HG03108 (cell line): ENCODE measurements around the gene ZNF750.

Experiments
- ATAC-seq: cut with Tn5 transposase; IDR thresholded peaks from one replicate; pipeline ENCODE4 v1.9.1; 2021; ENCODE audit warnings: moderate library complexity; ENCODE audit not compliant: unreplicated experiment

ZNF750 gene

GRCh38 chr17:82839617-82840292 is at the start of gene ZNF750:
TSS of gene ZNF750 (minus strand) at chr17:82840022. CDS start at chr17:82832454, 7,568 bp downstream.
- ATAC-seq, result no peak

GRCh38 chr17:82888583-82889495 is 49.0 kb upstream of the ZNF750 start:
- no peak for ATAC-seq

GRCh38 chr17:82887255-82888164 is 47.7 kb upstream of the ZNF750 start:
- no peak for ATAC-seq

GRCh38 chr17:82884970-82885353 is 45.1 kb upstream of the ZNF750 start:
- no peak for ATAC-seq

GRCh38 chr17:82884341-82884969 is 44.6 kb upstream of the ZNF750 start:
- ATAC-seq, result no peak

GRCh38 chr17:82883419-82884031 is 43.7 kb upstream of the ZNF750 start:
- ATAC-seq, result no peak

DNA sequence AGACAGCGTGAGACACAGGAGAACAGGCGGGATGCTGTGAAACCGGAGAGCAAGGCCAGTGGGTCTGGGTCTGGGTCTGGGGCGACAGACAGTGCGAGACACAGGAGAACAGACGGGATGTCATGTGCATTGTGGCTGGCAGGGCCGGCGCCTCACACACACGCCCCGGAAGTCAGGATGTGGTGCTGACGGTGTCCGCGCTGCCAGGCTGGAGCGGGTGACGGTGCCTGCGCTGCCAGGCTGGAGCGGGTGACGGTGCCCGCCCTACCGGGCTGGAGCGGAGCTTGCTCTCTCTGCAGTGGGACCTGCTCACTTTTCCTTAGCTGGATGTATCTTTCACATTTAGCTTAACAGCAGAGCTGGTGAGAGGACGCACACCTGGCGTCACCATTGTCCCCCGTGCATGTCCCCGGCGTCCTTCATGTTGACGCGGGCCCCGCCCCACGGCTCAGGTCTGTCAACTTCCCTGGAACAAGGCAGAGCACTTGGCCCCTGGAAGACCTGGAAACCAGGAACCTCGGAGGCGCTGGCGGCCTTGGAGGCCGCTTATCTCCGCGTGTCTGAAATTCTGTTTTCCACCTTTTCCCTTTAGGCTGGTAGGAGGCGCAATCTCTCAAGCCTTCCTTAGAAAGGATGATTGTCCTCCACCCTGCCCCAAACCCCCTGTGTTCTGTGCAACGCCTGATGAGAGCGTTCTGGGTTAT is 43.0 kb upstream of the ZNF750 start:
- no peak for ATAC-seq

GRCh38 chr17:82881900-82882714 is 42.3 kb upstream of the ZNF750 start:
- no peak for ATAC-seq

- ATAC-seq, result no peak
Observed at GRCh38 chr17:82881324-82881823, 41.6 kb upstream of the ZNF750 start.

GRCh38 chr17:82880620-82881323 is 41.0 kb upstream of the ZNF750 start:
- no peak for ATAC-seq

DNA sequence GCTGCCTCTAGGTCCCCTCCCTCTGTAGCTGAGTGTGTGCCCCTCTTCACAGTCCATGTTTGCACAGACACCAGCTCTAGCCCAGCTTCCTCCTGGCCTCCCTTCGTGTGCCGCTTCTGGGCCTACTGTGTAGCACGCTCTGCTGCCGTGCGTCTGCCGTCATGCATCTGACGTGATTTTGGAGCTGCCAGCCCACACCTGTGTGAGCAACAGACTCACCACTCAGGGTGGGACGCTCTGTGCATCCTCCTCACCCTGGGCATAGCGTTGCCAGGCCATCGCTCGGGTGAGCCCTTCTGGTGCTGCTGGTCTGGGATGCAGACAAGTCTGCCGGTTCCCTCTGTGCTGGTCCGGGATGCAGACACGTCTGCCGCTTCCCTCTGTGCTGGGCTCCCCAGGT is 39.4 kb upstream of the ZNF750 start:
- no peak for ATAC-seq

GRCh38 chr17:82878527-82878926 is 38.7 kb upstream of the ZNF750 start:
- no peak for ATAC-seq

- ATAC-seq, result no peak
Observed at GRCh38 chr17:82876602-82877379, 37.0 kb upstream of the ZNF750 start.

DNA sequence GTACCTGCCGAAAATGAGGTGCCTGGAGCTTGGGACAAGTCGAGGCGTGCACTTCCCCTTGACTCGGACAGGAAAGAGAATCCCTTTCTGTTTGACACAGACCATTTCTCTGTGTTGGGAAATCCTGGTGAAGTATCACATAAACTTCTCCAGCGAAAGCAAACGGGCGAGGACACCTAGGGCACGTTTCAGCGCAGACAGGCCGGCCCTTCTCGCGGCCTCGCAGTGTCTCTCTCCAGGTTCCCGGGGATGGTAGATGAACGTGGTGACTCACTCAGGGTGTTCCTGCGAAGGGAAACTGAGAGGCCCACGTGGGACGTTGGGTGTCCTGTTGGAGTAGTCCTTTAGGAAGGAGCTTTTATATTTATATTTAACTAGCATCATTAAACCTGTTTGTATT is 36.3 kb upstream of the ZNF750 start:
- no peak for ATAC-seq

- ATAC-seq, result no peak
Observed at GRCh38 chr17:82875407-82875856, 35.6 kb upstream of the ZNF750 start.

GRCh38 chr17:82874011-82874835 is 34.4 kb upstream of the ZNF750 start:
- ATAC-seq, result no peak
